Small intestine (tissue), 7 donors: Measurements from ENCODE around the gene KIF18B. TPM values are rescaled to one million over a fixed set of nuclear protein-coding genes. Genes with fewer than 3 reads are reported as not detected.

ENCODE experiments used
- DNase-seq, 2 donors: peaks; one replicate each; pipeline versions ENCODE4 v3.0.0 to v3.0.0-alpha.2; 2013
- FAIRE-seq: peaks from 2 replicates; lab custom pipeline; 2012; peaks lifted over from hg19 to GRCh38; lab: Jason Lieb, UNC
- H3K27ac ChIP-seq, 3 donors: one replicate each; pipeline ENCODE4 v1.5.1; 2013; ENCODE audit warnings: low read length in 2 of 3, mild to moderate bottlenecking in 2 of 3, control low read depth in 1 of 3, inconsistent platforms in 1 of 3, low read depth in 1 of 3, moderate library complexity in 1 of 3
- H3K27me3 ChIP-seq, 3 donors: one replicate each; pipeline ENCODE4 v1.6.1; 2013; ENCODE audit warnings: low read length in 3 of 3, inconsistent platforms in 1 of 3; ENCODE audit not compliant: control insufficient read depth in 3 of 3, insufficient read depth in 3 of 3
- H3K36me3 ChIP-seq, 3 donors: one replicate each; pipeline ENCODE4 v1.6.1; 2013; ENCODE audit warnings: low read length in 3 of 3, inconsistent platforms in 1 of 3, low read depth in 1 of 3, mild to moderate bottlenecking in 1 of 3, moderate library complexity in 1 of 3; ENCODE audit not compliant: control insufficient read depth in 3 of 3, insufficient read depth in 2 of 3
- H3K4me1 ChIP-seq, 3 donors: one replicate each; pipeline ENCODE4 v1.6.1; 2013; ENCODE audit warnings: low read length in 2 of 3, inconsistent platforms in 1 of 3, low read depth in 1 of 3, mild to moderate bottlenecking in 1 of 3, moderate library complexity in 1 of 3; ENCODE audit not compliant: control insufficient read depth in 3 of 3, insufficient read depth in 2 of 3
- H3K4me3 ChIP-seq, 3 donors: one replicate each; pipeline ENCODE4 v1.5.1; 2013; ENCODE audit warnings: low read length in 3 of 3, control low read depth in 1 of 3, inconsistent platforms in 1 of 3, low read depth in 1 of 3, mild to moderate bottlenecking in 1 of 3, moderate library complexity in 1 of 3
- H3K9me3 ChIP-seq, 2 donors: one replicate each; pipeline ENCODE4 v1.6.1; 2013; ENCODE audit warnings: low read depth in 1 of 2, low read length in 1 of 2; ENCODE audit not compliant: control insufficient read depth in 2 of 2, insufficient read depth in 1 of 2
- WGBS, 3 donors: extraction: QIAGEN DNeasy Blood & Tissue Kit; methylation state at CpG; one replicate each; pipeline ENCODE4 v1.1.7; 2013; 5-methylcytosine and 5-hydroxymethylcytosine counted together
- polyA plus RNA-seq, 4 donors: library from polyadenylated mRNA; stranded (reverse) in 3 of 4; unstranded in 1 of 4; fragments of 200-250 nt in 3 of 4; fragments of 120-200 nt in 1 of 4; gene quantifications; one replicate each; pipeline versions ENCODE4 v1.2.1 to v1.2.3, GENCODE V29; 2013
- donor health status: healthy with polysubstance abuse.
- donor health status: control.
- donor health status: control.
- donor health status: Bipolar disorder and iron deficiency.
- donor health status: healthy.

Gene KIF18B
- polyA plus RNA-seq, 4 donors: 0.27 to 9.5 (median 3.8) TPM

DNA sequence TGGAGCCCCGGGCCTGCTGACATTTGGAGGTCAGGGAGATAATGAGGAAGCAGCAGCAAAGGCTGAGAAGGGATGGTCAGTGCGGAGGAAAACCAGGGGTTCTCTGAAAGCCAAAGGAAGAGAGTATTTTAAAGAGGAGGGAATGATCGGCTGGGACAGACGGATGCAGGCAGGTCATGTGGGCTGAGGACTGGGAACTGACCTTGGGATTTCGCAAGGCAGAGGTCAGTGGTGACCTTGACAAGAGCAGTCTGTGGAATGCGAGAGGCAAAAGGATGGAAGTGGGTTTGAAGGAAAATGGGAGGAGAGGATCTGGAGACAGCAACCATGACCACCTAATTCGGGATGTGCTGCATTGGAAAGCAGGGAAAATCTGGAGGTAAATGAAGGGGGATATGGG, 58.6 kb downstream of the KIF18B start:
- FAIRE-seq: no peak
- Histone ChIP-seq H3K4me3 (no peak overlapping the region), H3K36me3 (peaks cover 2 to 45% (median 13%) of the 10 kb centered on the region in 3 donors), H3K9me3 (no peaks in the 10 kb centered on the region), H3K27ac (no peak overlapping the region), H3K27me3 (no peaks in the 10 kb centered on the region), H3K4me1 (no peaks in the 10 kb centered on the region)
- 83 to 92% (median 84%) methylated on average over 7 of the region's 7 CpGs for WGBS, 3 donors
- no peak for DNase-seq

DNA sequence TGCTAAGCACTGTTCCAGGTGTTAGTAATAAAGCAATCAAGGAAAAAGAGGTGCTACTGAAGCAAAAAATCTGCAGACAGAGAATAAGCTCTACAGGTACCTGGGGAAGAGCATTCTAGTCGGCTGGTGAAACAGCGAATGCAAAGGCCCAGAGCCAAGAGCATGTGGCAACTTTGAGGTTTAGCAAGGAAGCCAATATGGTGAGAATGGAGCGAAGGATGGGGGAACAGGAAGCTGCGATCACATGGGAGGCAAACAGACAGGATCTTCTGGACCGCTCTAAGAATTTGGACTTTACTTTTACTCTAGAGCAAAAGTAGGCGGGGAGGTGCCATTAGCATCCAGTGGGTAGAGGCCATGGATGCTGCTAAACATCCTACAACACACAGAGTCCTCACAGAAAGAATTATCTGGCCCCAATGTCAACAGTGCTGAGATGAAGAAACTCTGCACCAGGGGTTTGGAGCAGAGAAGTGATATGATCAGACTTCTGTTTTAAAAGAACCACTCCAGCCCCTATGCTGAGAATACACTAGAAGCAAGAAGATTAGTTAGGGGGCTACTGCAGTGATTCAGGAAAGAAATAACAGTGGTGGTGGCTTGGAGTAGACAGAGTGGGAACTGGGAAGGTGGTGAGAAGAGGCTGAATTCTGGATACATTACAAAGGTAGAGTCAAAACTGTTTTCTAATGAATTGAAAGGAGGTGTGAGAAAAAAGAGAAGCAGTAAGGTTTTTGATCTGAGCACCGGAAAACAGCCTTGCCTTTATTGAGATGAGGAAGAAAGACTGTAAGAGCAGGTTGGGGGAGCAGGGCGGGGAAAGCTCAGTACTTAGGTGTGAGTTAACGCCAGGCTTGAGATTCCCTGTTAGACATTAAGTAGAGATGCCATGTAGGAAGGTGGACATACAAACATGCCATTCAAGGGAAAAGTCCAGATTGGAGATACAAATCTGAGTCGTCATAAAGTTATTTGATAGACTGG, 59.3 kb downstream of the KIF18B start:
- DNase-seq: no peak
- Histone ChIP-seq H3K9me3 (no peaks in the 10 kb centered on the region), H3K4me1 (no peaks in the 10 kb centered on the region), H3K4me3 (no peak overlapping the region), H3K36me3 (peaks cover 2 to 45% (median 12%) of the 10 kb centered on the region in 3 donors), H3K27ac (peak overlapping the region in 1 of 3 donors; percentile 9), H3K27me3 (no peaks in the 10 kb centered on the region)
- WGBS, 3 donors: 71 to 77% (median 71%) methylated on average over 10 of the region's 10 CpGs
- FAIRE-seq: no peak

DNA sequence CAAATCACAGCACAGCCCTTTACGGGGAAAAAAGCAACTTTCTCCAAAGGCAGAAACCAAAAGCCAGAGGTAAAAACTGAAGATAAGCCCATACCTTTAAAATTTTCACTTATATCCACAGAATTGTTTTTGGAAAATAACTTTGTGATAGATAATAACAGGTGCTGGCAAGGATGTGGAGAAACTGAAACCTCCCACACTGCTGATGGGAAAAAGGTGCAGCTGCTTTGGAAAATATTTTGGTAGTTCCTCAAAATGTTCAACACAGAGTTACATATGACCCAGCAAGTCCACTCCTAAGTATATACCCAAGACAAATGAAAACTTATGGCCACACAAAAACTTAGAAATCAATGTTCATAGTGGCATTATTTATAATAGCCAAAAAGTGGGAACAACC, 60.6 kb downstream of the KIF18B start:
- no peaks in the 10 kb centered on the region for H3K27me3 ChIP-seq
- no peak overlapping the region for H3K27ac ChIP-seq
- FAIRE-seq: no peak
- no peaks in the 10 kb centered on the region for H3K9me3 ChIP-seq
- H3K4me3 ChIP-seq: no peak overlapping the region
- no peak for DNase-seq
- H3K4me1 ChIP-seq: no peaks in the 10 kb centered on the region
- WGBS, 3 donors: 92 to 95% (median 92%) methylated on average over 1 of the region's 1 CpG
- peaks cover 3 to 42% (median 12%) of the 10 kb centered on the region in 3 donors for H3K36me3 ChIP-seq

DNA sequence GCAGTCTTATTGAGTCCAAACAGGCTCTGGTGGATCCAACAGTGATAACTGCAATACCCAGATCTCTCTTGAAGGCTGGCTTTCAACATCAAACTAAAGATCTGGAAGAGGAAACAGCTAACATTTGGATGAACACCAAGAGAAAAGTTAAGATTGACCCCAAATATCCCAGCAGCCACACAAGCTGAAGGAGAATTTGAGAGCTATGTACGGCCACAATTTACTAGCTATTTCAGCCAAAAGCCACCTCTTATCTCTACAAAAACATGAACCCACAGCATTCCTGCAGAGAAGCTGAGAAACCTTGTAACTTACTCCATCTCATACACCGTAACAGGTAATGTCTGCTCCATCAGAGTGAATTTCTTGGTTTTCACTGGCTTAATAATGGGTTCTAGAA, 62.6 kb downstream of the KIF18B start:
- H3K9me3 ChIP-seq: no peaks in the 10 kb centered on the region
- 96 to 98% (median 97%) methylated on average over 2 of the region's 2 CpGs for WGBS, 3 donors
- DNase-seq (no peak), FAIRE-seq (no peak)
- no peak overlapping the region for H3K27ac ChIP-seq
- no peak overlapping the region for H3K4me3 ChIP-seq
- peaks cover 10 to 42% (median 19%) of the 10 kb centered on the region in 3 donors for H3K36me3 ChIP-seq
- H3K4me1 ChIP-seq: no peaks in the 10 kb centered on the region
- H3K27me3 ChIP-seq: no peaks in the 10 kb centered on the region

DNA sequence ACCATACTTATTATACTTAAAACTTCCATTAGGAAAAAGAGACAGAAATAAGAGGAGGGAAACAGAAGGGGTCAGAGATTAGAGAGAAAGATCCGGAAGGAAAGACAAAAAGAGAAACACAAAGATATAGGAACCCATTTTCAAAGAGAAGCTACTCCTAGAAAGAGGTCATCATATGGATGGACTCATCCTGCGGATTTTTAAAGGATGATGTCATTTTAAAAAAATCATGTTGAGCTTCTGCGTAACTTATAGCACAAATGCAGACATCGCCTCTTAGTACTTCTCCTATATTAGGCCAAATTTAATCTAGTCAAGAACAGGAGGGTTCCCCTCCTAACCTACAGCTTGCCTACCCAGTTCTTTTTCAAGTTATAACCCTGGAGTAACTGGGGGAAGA, 66.4 kb downstream of the KIF18B start:
- Histone ChIP-seq H3K27ac (no peak overlapping the region), H3K4me1 (no peaks in the 10 kb centered on the region), H3K36me3 (peaks cover 13 to 58% (median 18%) of the 10 kb centered on the region in 3 donors), H3K4me3 (no peak overlapping the region), H3K9me3 (no peaks in the 10 kb centered on the region), H3K27me3 (no peaks in the 10 kb centered on the region)
- FAIRE-seq: no peak
- DNase-seq: no peak
- 91 to 97% (median 97%) methylated on average over 4 of the region's 4 CpGs for WGBS, 3 donors

DNA sequence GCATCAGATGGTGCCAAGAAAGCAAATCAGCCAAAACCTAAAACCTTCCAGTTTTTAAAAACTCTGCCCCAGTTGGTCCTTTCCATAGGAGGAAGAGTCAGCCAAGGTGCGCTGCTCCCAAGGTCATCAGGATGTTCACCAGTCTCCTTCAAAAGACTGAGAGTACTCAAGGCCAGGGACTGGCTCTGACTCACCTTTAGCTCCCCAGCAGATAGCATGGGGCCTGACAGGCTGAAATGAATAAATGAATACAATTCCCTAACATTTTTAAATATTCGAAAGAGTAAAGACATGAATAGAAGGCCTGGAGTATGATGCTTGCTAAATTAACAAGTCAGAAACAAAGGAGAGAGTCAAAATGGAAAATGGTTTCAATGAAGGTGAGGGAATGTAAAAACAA, 67.5 kb downstream of the KIF18B start:
- Histone ChIP-seq H3K27me3 (no peaks in the 10 kb centered on the region), H3K9me3 (no peaks in the 10 kb centered on the region), H3K27ac (no peak overlapping the region), H3K4me1 (no peaks in the 10 kb centered on the region), H3K4me3 (no peak overlapping the region), H3K36me3 (peaks cover 18 to 60% (median 21%) of the 10 kb centered on the region in 3 donors)
- FAIRE-seq: no peak
- WGBS, 3 donors: 91 to 98% (median 95%) methylated on average over 2 of the region's 2 CpGs
- DNase-seq: no peak

DNA sequence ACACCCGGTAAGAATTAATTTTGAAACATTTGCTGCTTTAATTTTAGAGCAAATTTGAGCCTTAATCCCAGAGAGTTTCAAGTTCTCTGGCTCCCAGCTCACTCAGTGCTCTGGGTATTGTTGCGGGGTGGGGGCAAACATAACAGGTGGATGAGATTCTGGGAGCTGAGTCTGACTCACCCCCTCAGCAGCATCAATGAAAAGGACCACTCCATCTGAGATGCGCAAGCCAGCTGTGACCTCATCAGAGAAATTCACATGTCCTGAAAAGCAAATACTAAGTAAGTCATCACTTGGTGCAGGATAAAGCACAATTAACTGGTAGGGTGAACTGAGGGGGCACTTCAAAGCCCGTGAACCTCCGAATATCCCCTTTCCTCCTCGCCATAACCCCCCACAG, 68.2 kb downstream of the KIF18B start:
- no peaks in the 10 kb centered on the region for H3K27me3 ChIP-seq
- 89 to 97% (median 97%) methylated on average over 6 of the region's 6 CpGs for WGBS, 3 donors
- no peak for FAIRE-seq

DNA sequence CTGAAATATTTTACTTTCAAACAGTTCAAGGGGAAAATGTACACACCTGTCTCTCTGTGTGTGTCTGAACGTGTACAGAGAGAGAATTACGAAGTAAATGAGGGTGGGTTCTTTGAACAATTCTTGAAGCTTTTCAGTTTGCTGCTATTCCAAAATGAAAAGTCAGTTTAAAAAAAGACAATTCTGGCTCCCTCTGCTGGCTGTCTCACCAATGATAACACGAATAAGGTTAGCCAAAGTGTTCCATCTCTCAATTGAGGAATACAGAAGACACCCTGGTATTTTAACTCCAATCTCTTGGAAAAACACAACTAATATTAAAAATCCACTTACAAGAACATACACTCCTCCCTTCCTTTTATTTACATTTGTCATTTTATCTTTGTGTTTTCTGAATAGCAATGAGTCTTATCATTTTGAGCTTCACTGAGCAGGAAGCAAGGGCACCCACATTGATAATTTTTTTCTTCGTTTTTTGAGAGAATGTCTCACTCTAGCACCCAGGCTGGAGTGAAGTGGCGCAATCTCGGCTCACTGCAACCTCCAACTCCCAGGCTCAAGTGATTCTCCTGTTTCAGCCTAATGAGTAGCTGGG, 68.8 kb downstream of the KIF18B start:
- 59 to 67% (median 60%) methylated on average over 6 of the region's 6 CpGs for WGBS, 3 donors
- Histone ChIP-seq H3K4me3 (no peak overlapping the region), H3K36me3 (peaks cover 18 to 60% (median 23%) of the 10 kb centered on the region in 3 donors), H3K4me1 (no peaks in the 10 kb centered on the region), H3K9me3 (no peaks in the 10 kb centered on the region), H3K27me3 (no peaks in the 10 kb centered on the region), H3K27ac (no peak overlapping the region)
- peak in 1 of 2 donors; percentile 30 for DNase-seq
- no peak for FAIRE-seq

More for the DNA sequence above, 68.2 kb downstream of the KIF18B start:
- Histone ChIP-seq H3K27ac (no peak overlapping the region), H3K4me1 (no peaks in the 10 kb centered on the region), H3K9me3 (no peaks in the 10 kb centered on the region), H3K4me3 (no peak overlapping the region), H3K36me3 (peaks cover 18 to 61% (median 20%) of the 10 kb centered on the region in 3 donors)
- no peak for DNase-seq
